A673 (cell line): Measurements from ENCODE around the gene DIP2B.

ENCODE experiments used
- CTCF ChIP-seq: fragments of 300-800, 200-600 bp; sonication (generic); conservative IDR thresholded peaks from 2 replicates; pipeline ENCODE4 v1.5.1; 2017; ENCODE audit warnings: low read depth, mild to moderate bottlenecking, antibody characterized with exemption, low read length, moderate library complexity, mixed read lengths
- EZH2 ChIP-seq: fragments of 200-600 bp; sonication (generic); IDR thresholded peaks from 2 replicates; pipeline ENCODE4 v1.6.1; 2017; ENCODE audit warnings: borderline replicate concordance, low read depth, mild to moderate bottlenecking, mixed read lengths, antibody characterized with exemption, low read length; ENCODE audit not compliant: poor library complexity, severe bottlenecking

DNA sequence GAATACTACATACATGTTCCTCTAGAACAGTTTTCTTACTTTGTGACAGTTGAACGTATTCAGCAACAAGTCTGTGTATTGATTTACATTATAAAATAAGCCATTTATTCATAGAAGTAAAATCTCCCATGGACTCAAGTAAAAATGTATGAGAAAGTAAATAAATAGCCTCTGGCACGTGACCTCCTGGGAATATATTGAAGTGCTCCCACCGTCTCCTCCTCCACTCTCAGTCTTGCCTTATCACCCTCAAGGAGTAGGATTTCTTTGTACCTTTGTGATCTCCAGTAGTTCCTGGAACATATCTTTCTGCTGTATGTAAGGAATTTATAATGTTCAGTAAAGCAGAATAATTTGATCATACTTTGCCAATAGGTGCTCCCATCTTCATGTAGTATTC, 90.9 kb downstream of the DIP2B start:
- TF ChIP-seq CTCF (no peak), EZH2 (no peak)
